ENCODE measurements around the gene DDX17. TPM values are rescaled to one million over a fixed set of nuclear protein-coding genes. Genes with fewer than 3 reads are reported as not detected.
A peak's percentile ranks its signal among the peaks of the same experiment; 100 is the strongest.
"Not testable (repeated sequence)": the region's sequence is repeated elsewhere in the genome, so short reads cannot be mapped to it uniquely, and the experiment has no call there.

Gene DDX17
- total RNA-seq, 1 experiment from 2014 or later: 322 TPM

DNA sequence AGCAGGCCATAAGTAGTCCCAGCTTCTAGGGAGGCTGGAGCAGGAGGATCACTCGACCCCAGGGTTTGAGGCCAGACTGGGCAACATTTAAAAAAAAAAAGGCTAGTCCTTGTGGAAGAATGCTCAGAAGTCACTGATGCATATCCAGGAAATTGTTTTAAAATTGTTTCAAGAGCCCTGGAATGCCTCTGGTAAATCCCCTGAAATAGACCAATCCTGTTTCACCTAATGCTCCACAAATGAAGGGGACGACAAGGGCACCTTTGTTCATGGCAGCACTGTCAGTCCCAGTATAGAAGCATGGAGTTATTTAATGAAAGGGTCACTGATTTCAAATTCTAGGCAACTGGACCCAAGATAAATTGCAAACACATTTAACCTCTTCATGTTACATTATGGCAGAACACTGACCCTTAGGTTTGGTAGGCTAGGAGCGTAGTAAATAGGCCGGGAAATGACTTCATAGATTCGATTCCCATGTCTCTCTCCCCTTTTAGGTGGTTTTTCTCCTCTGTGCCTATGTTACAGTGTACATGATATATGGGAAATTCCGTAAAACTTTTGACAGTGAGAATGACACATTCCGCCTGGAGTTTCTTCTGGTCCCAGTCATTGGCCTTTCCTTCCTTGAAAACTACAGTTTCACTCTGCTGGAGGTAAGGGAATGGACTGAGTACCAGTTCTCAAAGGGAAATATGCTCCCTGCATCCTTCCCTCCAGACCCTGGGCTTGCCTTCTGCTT lies 26.8 kb downstream of the DDX17 start:
- Mint-ChIP-seq H3K4me1 (ENCODE audit: insufficient read depth, unreplicated experiment) (no peaks in the 10 kb centered on the region), H3K4me3 (ENCODE audit: unreplicated experiment) (no peak overlapping the region), H3K27ac (ENCODE audit: low read depth, unreplicated experiment) (no peak overlapping the region), H3K36me3 (ENCODE audit: insufficient read depth, unreplicated experiment) (peaks cover 60% of the 10 kb centered on the region), H3K27me3 (ENCODE audit: insufficient read depth, unreplicated experiment) (no peaks in the 10 kb centered on the region), H3K9me3 (ENCODE audit: unreplicated experiment) (no peaks in the 10 kb centered on the region)
- no peak for DNase-seq (ENCODE audit: unreplicated experiment)
- ChIA-PET CTCF (no interaction called here), POLR2A (interaction anchor here (0.7 to 3.4 kb wide), 5 partner anchors 10 to 82 kb away, joined by 3 to 21 read pairs (median 4); partner anchors contain the start of gene KDELR3)
- TF ChIP-seq, protein P1, sequence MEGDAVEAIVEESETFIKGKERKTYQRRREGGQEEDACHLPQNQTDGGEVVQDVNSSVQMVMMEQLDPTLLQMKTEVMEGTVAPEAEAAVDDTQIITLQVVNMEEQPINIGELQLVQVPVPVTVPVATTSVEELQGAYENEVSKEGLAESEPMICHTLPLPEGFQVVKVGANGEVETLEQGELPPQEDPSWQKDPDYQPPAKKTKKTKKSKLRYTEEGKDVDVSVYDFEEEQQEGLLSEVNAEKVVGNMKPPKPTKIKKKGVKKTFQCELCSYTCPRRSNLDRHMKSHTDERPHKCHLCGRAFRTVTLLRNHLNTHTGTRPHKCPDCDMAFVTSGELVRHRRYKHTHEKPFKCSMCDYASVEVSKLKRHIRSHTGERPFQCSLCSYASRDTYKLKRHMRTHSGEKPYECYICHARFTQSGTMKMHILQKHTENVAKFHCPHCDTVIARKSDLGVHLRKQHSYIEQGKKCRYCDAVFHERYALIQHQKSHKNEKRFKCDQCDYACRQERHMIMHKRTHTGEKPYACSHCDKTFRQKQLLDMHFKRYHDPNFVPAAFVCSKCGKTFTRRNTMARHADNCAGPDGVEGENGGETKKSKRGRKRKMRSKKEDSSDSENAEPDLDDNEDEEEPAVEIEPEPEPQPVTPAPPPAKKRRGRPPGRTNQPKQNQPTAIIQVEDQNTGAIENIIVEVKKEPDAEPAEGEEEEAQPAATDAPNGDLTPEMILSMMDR (IDR thresholded peaks at IDR 0.05; ENCODE audit: unreplicated experiment): no peak
- intact Hi-C loops (cut with micrococcal nuclease): no loop called here
- no TSS peak for BruUV-seq (replicated peaks)

- TF ChIP-seq, protein P1 (IDR thresholded peaks at IDR 0.05; ENCODE audit: unreplicated experiment): no peak
- Mint-ChIP-seq H3K27me3 (ENCODE audit: insufficient read depth, unreplicated experiment) (no peaks in the 10 kb centered on the region), H3K36me3 (ENCODE audit: insufficient read depth, unreplicated experiment) (peaks cover 43% of the 10 kb centered on the region), H3K9me3 (ENCODE audit: unreplicated experiment) (no peaks in the 10 kb centered on the region), H3K4me3 (ENCODE audit: unreplicated experiment) (no peak overlapping the region), H3K4me1 (ENCODE audit: insufficient read depth, unreplicated experiment) (no peaks in the 10 kb centered on the region), H3K27ac (ENCODE audit: low read depth, unreplicated experiment) (no peak overlapping the region)
- BruUV-seq (replicated peaks): no TSS peak
- POLR2A ChIA-PET: interaction anchor here (1.0 to 1.6 kb wide), 3 partner anchors 9 to 24 kb away, joined by 3 to 10 read pairs (median 3); partner anchors contain the start of gene KDELR3
- DNase-seq (ENCODE audit: unreplicated experiment): no peak
- CTCF ChIA-PET: no interaction called here
- intact Hi-C loops (cut with micrococcal nuclease): no loop called here
Observed at GRCh38 chr22:38477585-38477984, 28.5 kb downstream of the DDX17 start.

DNA sequence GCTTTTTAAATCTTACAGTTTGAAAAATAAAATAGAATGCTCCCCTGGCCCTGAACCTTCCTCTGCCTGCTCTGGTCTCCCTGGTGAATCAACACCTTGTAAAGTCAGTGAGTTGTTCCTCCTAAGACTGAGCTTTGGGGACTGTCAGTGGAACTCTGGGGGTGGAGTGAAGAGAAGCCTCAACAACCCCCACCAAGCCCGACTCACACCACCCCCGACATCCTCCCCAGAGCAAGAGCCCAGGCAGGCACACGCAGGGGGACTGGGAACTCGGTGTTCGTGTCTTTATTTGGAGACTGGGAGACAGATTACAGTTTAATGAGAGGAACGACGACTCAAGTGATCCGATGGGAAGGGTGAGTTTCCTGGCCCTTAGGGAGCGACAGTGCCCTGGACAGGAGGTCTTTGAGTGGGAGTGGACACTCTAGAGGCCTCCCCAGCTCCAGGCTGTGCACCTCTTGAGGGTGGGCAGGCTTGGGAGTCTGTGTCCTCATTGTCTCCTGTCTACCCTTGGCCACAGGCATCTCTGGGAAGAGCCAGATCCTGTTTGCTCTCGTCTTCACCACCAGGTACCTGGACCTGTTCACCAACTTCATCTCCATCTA lies 32.0 kb downstream of the DDX17 start:
- Mint-ChIP-seq H3K36me3 (ENCODE audit: insufficient read depth, unreplicated experiment) (peaks cover 13% of the 10 kb centered on the region), H3K4me1 (ENCODE audit: insufficient read depth, unreplicated experiment) (no peaks in the 10 kb centered on the region), H3K27me3 (ENCODE audit: insufficient read depth, unreplicated experiment) (no peaks in the 10 kb centered on the region), H3K9me3 (ENCODE audit: unreplicated experiment) (no peaks in the 10 kb centered on the region), H3K4me3 (ENCODE audit: unreplicated experiment) (no peak overlapping the region), H3K27ac (ENCODE audit: low read depth, unreplicated experiment) (no peak overlapping the region)
- BruUV-seq (replicated peaks): no TSS peak
- no peak for DNase-seq (ENCODE audit: unreplicated experiment)
- POLR2A ChIA-PET: interaction anchor here (1.2 kb wide), 1 partner anchor 8 kb away, joined by 6 read pairs; no protein-coding TSS in a partner anchor
- TF ChIP-seq, protein P1 (IDR thresholded peaks at IDR 0.05; ENCODE audit: unreplicated experiment): no peak
- CTCF ChIA-PET: interaction anchor here (1.1 kb wide), 1 partner anchor 62 kb away, joined by 3 read pairs; no protein-coding TSS in a partner anchor
- intact Hi-C loops (cut with micrococcal nuclease): no loop called here

GRCh38 chr22:38471237-38471636 lies 34.9 kb downstream of the DDX17 start:
- Mint-ChIP-seq H3K4me3 (ENCODE audit: unreplicated experiment) (no peak overlapping the region), H3K4me1 (ENCODE audit: insufficient read depth, unreplicated experiment) (no peaks in the 10 kb centered on the region), H3K36me3 (ENCODE audit: insufficient read depth, unreplicated experiment) (peaks cover 12% of the 10 kb centered on the region), H3K9me3 (ENCODE audit: unreplicated experiment) (no peaks in the 10 kb centered on the region), H3K27me3 (ENCODE audit: insufficient read depth, unreplicated experiment) (no peaks in the 10 kb centered on the region), H3K27ac (ENCODE audit: low read depth, unreplicated experiment) (no peak overlapping the region)
- CTCF ChIA-PET: no interaction called here
- TF ChIP-seq, protein P1 (IDR thresholded peaks at IDR 0.05; ENCODE audit: unreplicated experiment): no peak
- DNase-seq (ENCODE audit: unreplicated experiment): no peak
- POLR2A ChIA-PET: interaction anchor here (1.7 kb wide), 1 partner anchor 9 kb away, joined by 5 read pairs; no protein-coding TSS in a partner anchor
- intact Hi-C loops (cut with micrococcal nuclease): no loop called here
- BruUV-seq (replicated peaks): no TSS peak

DNA sequence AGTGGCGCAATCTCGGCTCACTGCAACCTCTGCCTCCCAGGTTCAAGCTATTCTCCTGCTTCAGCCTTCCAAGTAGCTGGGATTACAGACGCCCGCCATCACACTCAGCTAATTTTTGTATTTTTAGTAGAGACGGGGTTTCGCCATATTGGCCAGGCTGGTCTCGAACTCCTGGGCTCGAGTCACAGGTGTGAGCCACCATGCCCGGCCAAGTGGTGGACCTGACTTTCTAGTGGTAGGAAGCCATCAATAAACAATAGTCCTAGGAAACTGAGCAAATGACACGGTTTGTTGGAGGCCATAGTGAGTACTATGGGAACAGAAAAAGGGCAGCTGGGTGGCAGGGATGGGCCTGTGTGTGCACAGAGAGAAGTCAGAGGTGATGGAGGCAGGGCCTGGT lies 35.9 kb downstream of the DDX17 start:
- peak overlapping the region; percentile 4 for H3K4me3 Mint-ChIP-seq (ENCODE audit: unreplicated experiment)
- ChIA-PET POLR2A (interaction anchor here (1.4 to 3.0 kb wide), 2 partner anchors 8 to 31 kb away, joined by 3 to 10 read pairs; no protein-coding TSS in a partner anchor), CTCF (interaction anchor here (1.0 kb wide), 1 partner anchor 418 kb away, joined by 5 read pairs; no protein-coding TSS in a partner anchor)
- DNase-seq (ENCODE audit: unreplicated experiment); intact Hi-C loops (cut with micrococcal nuclease); H3K9me3 Mint-ChIP-seq (ENCODE audit: unreplicated experiment); H3K4me1 Mint-ChIP-seq (ENCODE audit: insufficient read depth, unreplicated experiment); H3K36me3 Mint-ChIP-seq (ENCODE audit: insufficient read depth, unreplicated experiment); H3K27ac Mint-ChIP-seq (ENCODE audit: low read depth, unreplicated experiment); H3K27me3 Mint-ChIP-seq (ENCODE audit: insufficient read depth, unreplicated experiment); BruUV-seq (replicated peaks): not testable (repeated sequence)
